SK-N-SH treated with all-trans-retinoic acid at 6 μM for 48 hours (cell line): ENCODE measurements around the gene CYP2S1.

Experiments
- ATAC-seq: fragments of 200-7000 bp; cut with Tn5 transposase; 3 replicates; pipeline ENCODE4 v1.9.1; 2020; ENCODE audit warnings: mild to moderate bottlenecking, moderate library complexity
- ARNTL ChIP-seq: fragments of 450-650 bp; formaldehyde crosslinking; IDR thresholded peaks from 2 replicates; pipeline ENCODE4 v1.5.0; 2020; ENCODE audit warnings: low read depth, mild to moderate bottlenecking, moderate library complexity, borderline replicate concordance
- BACH2 ChIP-seq: fragments of 250-450 bp; sonication (Bioruptor Pico); IDR thresholded peaks from 2 replicates; pipeline ENCODE4 v1.9.0; 2021; ENCODE audit warnings: mild to moderate bottlenecking, borderline replicate concordance
- CREB5 ChIP-seq: fragments of 250-450 bp; sonication (Bioruptor Pico); IDR thresholded peaks from 2 replicates; pipeline ENCODE4 v1.5.1; 2020; ENCODE audit warnings: low read depth, mild to moderate bottlenecking, moderate library complexity
- CSDC2 ChIP-seq: fragments of 250-450 bp; sonication (Bioruptor Pico); IDR thresholded peaks from 2 replicates; pipeline ENCODE4 v1.5.0; 2020; ENCODE audit warnings: mild to moderate bottlenecking, moderate library complexity
- CSRNP3 ChIP-seq: fragments of 250-450 bp; sonication (Bioruptor Pico); IDR thresholded peaks from 2 replicates; pipeline ENCODE4 v1.5.1; 2021; ENCODE audit warnings: mild to moderate bottlenecking, moderate library complexity
- ESRRG ChIP-seq: fragments of 250-450 bp; sonication (Bioruptor Pico); IDR thresholded peaks from 2 replicates; pipeline ENCODE4 v1.6.1; 2021; ENCODE audit warnings: mild to moderate bottlenecking
- GLIS3 ChIP-seq: fragments of 250-450 bp; sonication (Bioruptor Pico); IDR thresholded peaks from 2 replicates; pipeline ENCODE4 v1.5.0; 2020; ENCODE audit warnings: mild to moderate bottlenecking, moderate library complexity
- ISL1 ChIP-seq: fragments of 250-450 bp; sonication (Bioruptor Pico); IDR thresholded peaks from 2 replicates; pipeline ENCODE4 v2.1.2; 2022; ENCODE audit warnings: mild to moderate bottlenecking, moderate library complexity
- OSR1 ChIP-seq: fragments of 250-450 bp; sonication (Bioruptor Pico); IDR thresholded peaks from 2 replicates; pipeline ENCODE4 v1.8.0; 2022; ENCODE audit warnings: moderate library complexity, mild to moderate bottlenecking, inconsistent platforms
- PATZ1 ChIP-seq: fragments of 250-450 bp; sonication (Bioruptor Pico); IDR thresholded peaks from 2 replicates; pipeline ENCODE4 v1.8.0; 2020; ENCODE audit warnings: mild to moderate bottlenecking, moderate library complexity, borderline replicate concordance
- POU6F1 ChIP-seq: fragments of 250-450 bp; sonication (Bioruptor Pico); IDR thresholded peaks from 2 replicates; pipeline ENCODE4 v1.8.0; 2021; ENCODE audit warnings: low read depth, mild to moderate bottlenecking, moderate library complexity, borderline replicate concordance
- PPARA ChIP-seq: fragments of 250-450 bp; sonication (Bioruptor Pico); IDR thresholded peaks from 2 replicates; pipeline ENCODE4 v1.5.0; 2020; ENCODE audit warnings: mild to moderate bottlenecking, borderline replicate concordance
- RARB ChIP-seq: fragments of 250-450 bp; sonication (Bioruptor Pico); IDR thresholded peaks from 2 replicates; pipeline ENCODE4 v1.8.0; 2021; ENCODE audit warnings: mild to moderate bottlenecking, moderate library complexity
- TCF4 ChIP-seq: fragments of 250-450 bp; sonication (Bioruptor Pico); IDR thresholded peaks from 2 replicates; pipeline ENCODE4 v1.8.0; 2021; ENCODE audit warnings: mild to moderate bottlenecking, moderate library complexity, borderline replicate concordance
- ZFP3 ChIP-seq: fragments of 250-450 bp; sonication (Bioruptor Pico); IDR thresholded peaks from 2 replicates; pipeline ENCODE4 v1.5.0; 2020; ENCODE audit warnings: mild to moderate bottlenecking, moderate library complexity
- ZFP30 ChIP-seq: fragments of 450-650 bp; formaldehyde crosslinking; IDR thresholded peaks from 2 replicates; pipeline ENCODE4 v1.5.0; 2022; ENCODE audit warnings: mild to moderate bottlenecking, moderate library complexity
- ZNF565 ChIP-seq: fragments of 450-650 bp; formaldehyde crosslinking; conservative IDR thresholded peaks from 2 replicates; pipeline ENCODE4 v1.5.0; 2020; ENCODE audit warnings: low read depth, mild to moderate bottlenecking, moderate library complexity
- ZNF70 ChIP-seq: fragments of 450-650 bp; formaldehyde crosslinking; IDR thresholded peaks from 2 replicates; pipeline ENCODE4 v1.5.0; 2020; ENCODE audit warnings: mild to moderate bottlenecking, moderate library complexity

Gene CYP2S1

GRCh38 chr19:41206456-41206855 lies 13.4 kb downstream of the CYP2S1 start (continued):
- TF ChIP-seq CSRNP3 (CRISPR knock-in tag), result no peak
- TF ChIP-seq GLIS3, result no peak
- TF ChIP-seq ARNTL, result no peak
- TF ChIP-seq, all 23 proteins: peak for 0

GRCh38 chr19:41206926-41207750 lies 14.1 kb downstream of the CYP2S1 start:
- TF ChIP-seq BACH2 (CRISPR knock-in tag) (no peak), ZFP3 (CRISPR knock-in tag) (no peak), ZNF70 (CRISPR knock-in tag) (no peak), ARNTL (no peak), PATZ1 (no peak), CSRNP3 (CRISPR knock-in tag) (no peak), POU6F1 (CRISPR knock-in tag) (no peak), ZFP30 (CRISPR knock-in tag) (no peak), GLIS3 (no peak), ESRRG (CRISPR knock-in tag) (no peak), CSDC2 (CRISPR knock-in tag) (no peak)
- ATAC-seq, result no peak

- ATAC-seq, result no peak
- TF ChIP-seq RARB (CRISPR knock-in tag) (no peak), POU6F1 (CRISPR knock-in tag) (no peak)
Observed at GRCh38 chr19:41214161-41214560, 21.1 kb downstream of the CYP2S1 start.

- no peak for ATAC-seq
- no peak for TF ChIP-seq RARB (CRISPR knock-in tag)
- no peak for TF ChIP-seq TCF4 (CRISPR knock-in tag)
Observed at GRCh38 chr19:41217741-41218140, 24.7 kb downstream of the CYP2S1 start.

GRCh38 chr19:41218249-41218614 lies 25.2 kb downstream of the CYP2S1 start:
- TF ChIP-seq PPARA (no peak), CSRNP3 (CRISPR knock-in tag) (no peak), BACH2 (CRISPR knock-in tag) (no peak), ZNF565 (CRISPR knock-in tag) (no peak), OSR1 (CRISPR knock-in tag) (no peak), CREB5 (CRISPR knock-in tag) (no peak), ESRRG (CRISPR knock-in tag) (no peak), ISL1 (no peak), RARB (CRISPR knock-in tag) (no peak)

More at GRCh38 chr19:41218249-41218614, 25.2 kb downstream of the CYP2S1 start:
- no peak for ATAC-seq
